ENCODE data around the gene GNG10. TPM values are rescaled to one million over a fixed set of nuclear protein-coding genes. Genes with fewer than 3 reads are reported as not detected.

The GNG10 gene
- total and polyA plus RNA-seq, 2 of the 4 experiments (the other 2 are of a cell fraction), result 48.8 to 72.7 TPM

GRCh38 chr9:111715471-111715870 is 54.1 kb downstream of the GNG10 start:
- ATAC-seq (ENCODE audit: low read depth), result no peak
- no peak overlapping the region for H3K4ac ChIP-seq (ENCODE audit: low read depth, low read length)
- no peak for TF ChIP-seq POLR2A (IDR thresholded peaks at IDR 0.05; ENCODE audit: low read depth, low read length)
- TF ChIP-seq MAFK (IDR thresholded peaks at IDR 0.05; ENCODE audit: low read depth, low read length), result no peak
- no peak for TF ChIP-seq BHLHE40 (IDR thresholded peaks at IDR 0.05; ENCODE audit: low read depth, low read length)
- TF ChIP-seq CEBPB (IDR thresholded peaks at IDR 0.05; ENCODE audit: low read depth, low read length), result no peak
- no peak for TF ChIP-seq MAZ (IDR thresholded peaks at IDR 0.05; ENCODE audit: borderline replicate concordance, low read depth, low read length)
- TF ChIP-seq RFX5 (IDR thresholded peaks at IDR 0.05; ENCODE audit: low read depth, low read length), result no peak
- no peak overlapping the region for H3K18ac ChIP-seq (ENCODE audit: low read depth, low read length)
- H3K4me2 ChIP-seq (ENCODE audit: low read depth, low read length), result no peak overlapping the region
- dilution Hi-C loops (cut with HindIII; ENCODE audit: low sequenced_read_pairs, unreplicated experiment), result no loop called here
- POLR2A ChIA-PET (ENCODE audit: unreplicated experiment), result no interaction called here
- H2AK5ac ChIP-seq (ENCODE audit: low read depth, low read length), result no peak overlapping the region
- no peaks in the 10 kb centered on the region for H3K36me3 ChIP-seq (ENCODE audit: control insufficient read depth, insufficient read depth, low read length)
- no peak overlapping the region for H2BK20ac ChIP-seq (ENCODE audit: low read depth, low read length)
- H2BK5ac ChIP-seq (ENCODE audit: low read depth, low read length, poor library complexity, severe bottlenecking), result no peak overlapping the region
- no peak overlapping the region for H3K9ac ChIP-seq (ENCODE audit: low read depth, low read length)
- no peak overlapping the region for H3K4me3 ChIP-seq (ENCODE audit: insufficient read depth, low read depth, low read length)
- no peak overlapping the region for H2BK15ac ChIP-seq (ENCODE audit: low read depth, low read length)
- H4K8ac ChIP-seq (ENCODE audit: low read depth in 2 of 2, low read length in 2 of 2), result no peak overlapping the region
- no peak overlapping the region for H3K27ac ChIP-seq (ENCODE audit: insufficient read depth, low read length)
- no peak overlapping the region for H4K91ac ChIP-seq (ENCODE audit: insufficient read depth, low read depth, low read length)
- no TSS peak for BruUV-seq (replicated peaks)
- H4K20me1 ChIP-seq (ENCODE audit: insufficient read depth, low read length), result no peaks in the 10 kb centered on the region
- no peak overlapping the region for H2AK9ac ChIP-seq (replicated peaks; ENCODE audit: low read depth, low read length, poor library complexity)
- H2BK120ac ChIP-seq (ENCODE audit: low read depth, low read length), result no peak overlapping the region
- in situ Hi-C loops (cut with MboI; ENCODE audit: low sequenced_read_pairs), result no loop called here
- no peaks in the 10 kb centered on the region for H3K27me3 ChIP-seq (ENCODE audit: control insufficient read depth, insufficient read depth, low read length)
- H3K4me1 ChIP-seq (ENCODE audit: control insufficient read depth, insufficient read depth, low read length), result no peaks in the 10 kb centered on the region; the same call in 1 of the 2 replicates
- no peak overlapping the region for H3K56ac ChIP-seq (ENCODE audit: extremely low read depth, insufficient read depth, low read length)
- no peaks in the 10 kb centered on the region for H3K79me1 ChIP-seq (ENCODE audit: low read depth in 1 of 2, low read length in 2 of 2)
- no peak overlapping the region for H2AFZ ChIP-seq (replicated peaks; ENCODE audit: low read length, poor library complexity)
- no peaks in the 10 kb centered on the region for H3K9me1 ChIP-seq (ENCODE audit: insufficient read depth, low read length)
- DNase-seq, result peak; percentile 1
- intact Hi-C loops (cut with micrococcal nuclease), result no loop called here
- no peak overlapping the region for H3K14ac ChIP-seq (replicated peaks; ENCODE audit: low read depth, low read length)
- H3K9me3 ChIP-seq (ENCODE audit: control insufficient read depth, insufficient read depth, low read length), result no peaks in the 10 kb centered on the region
- CTCF ChIA-PET, result no interaction called here
- no peak overlapping the region for H4K5ac ChIP-seq (ENCODE audit: low read depth, low read length)
- no peak overlapping the region for H3K23ac ChIP-seq (ENCODE audit: low read depth, low read length)

Data from IMR-90 (cell line).